ENCODE results near the gene RALY. TPM values are rescaled to one million over a fixed set of nuclear protein-coding genes. Genes with fewer than 3 reads are reported as not detected.
A peak's percentile ranks its signal among the peaks of the same experiment; 100 is the strongest.

Gene RALY
- total RNA-seq, 2 donors from 2014 or later: 136 to 182 TPM

- Histone ChIP-seq H3K4me1 (ENCODE audit: control insufficient read depth, insufficient read depth, low read length) (peaks cover 14% of the 10 kb centered on the region), H3K27ac (ENCODE audit: low read depth, low read length) (no peak overlapping the region)
These were observed 72.9 kb downstream of the RALY start for GRCh38 chr20:34066476-34067090.

GRCh38 chr20:34068001-34068400 lies 74.3 kb downstream of the RALY start:
- Histone ChIP-seq H3K9ac (ENCODE audit: extremely low read depth, low read length, poor library complexity, severe bottlenecking) (no peak overlapping the region), H3K27ac (ENCODE audit: low read depth, low read length) (no peak overlapping the region), H3K9me3 (ENCODE audit: control insufficient read depth, low read length) (no peaks in the 10 kb centered on the region), H3K27me3 (ENCODE audit: control insufficient read depth, insufficient read depth, low read length, poor library complexity, severe bottlenecking) (no peaks in the 10 kb centered on the region), H3K4me1 (ENCODE audit: control insufficient read depth, insufficient read depth, low read length) (peaks cover 8% of the 10 kb centered on the region), H3K36me3 (ENCODE audit: control insufficient read depth, insufficient read depth, low read length) (peaks cover 18% of the 10 kb centered on the region), H3K4me3 (ENCODE audit: low read length) (no peak overlapping the region)
- Mint-ChIP-seq H3K4me3 (no peak overlapping the region), H3K9me3 (no peaks in the 10 kb centered on the region), H3K4me1 (peaks cover 37% of the 10 kb centered on the region), H3K27me3 (ENCODE audit: insufficient read depth) (no peaks in the 10 kb centered on the region), H3K27ac (peak overlapping the region; percentile 35), H3K36me3 (ENCODE audit: low read depth) (peaks cover 17% of the 10 kb centered on the region)
- peak; percentile 52 for TF ChIP-seq CTCF (conservative IDR thresholded peaks at IDR 0.05)
- peak; percentile 82 for DNase-seq
- 85 to 92% methylated on average over 1 of the region's 1 CpG for WGBS, 2 experiments (ENCODE audit: insufficient coverage in 1 of 2, insufficient read length in 1 of 2)

More at GRCh38 chr20:34066476-34067090, 72.9 kb downstream of the RALY start:
- Histone ChIP-seq H3K27me3 (ENCODE audit: control insufficient read depth, insufficient read depth, low read length, poor library complexity, severe bottlenecking) (no peaks in the 10 kb centered on the region), H3K9me3 (ENCODE audit: control insufficient read depth, low read length) (no peaks in the 10 kb centered on the region), H3K9ac (ENCODE audit: extremely low read depth, low read length, poor library complexity, severe bottlenecking) (no peak overlapping the region), H3K4me3 (ENCODE audit: low read length) (no peak overlapping the region), H3K36me3 (ENCODE audit: control insufficient read depth, insufficient read depth, low read length) (peaks cover 13% of the 10 kb centered on the region)
- Mint-ChIP-seq H3K4me1 (peaks cover 46% of the 10 kb centered on the region), H3K27me3 (ENCODE audit: insufficient read depth) (no peaks in the 10 kb centered on the region), H3K4me3 (no peak overlapping the region), H3K36me3 (ENCODE audit: low read depth) (peaks cover 8% of the 10 kb centered on the region), H3K27ac (no peak overlapping the region), H3K9me3 (no peaks in the 10 kb centered on the region)
- 93 to 100% methylated on average over 3 of the region's 3 CpGs for WGBS, 2 experiments (ENCODE audit: insufficient coverage in 1 of 2, insufficient read length in 1 of 2)
- no peak for TF ChIP-seq CTCF (conservative IDR thresholded peaks at IDR 0.05)
- DNase-seq: no peak

- Histone ChIP-seq H3K9ac (ENCODE audit: extremely low read depth, low read length, poor library complexity, severe bottlenecking) (no peak overlapping the region), H3K4me1 (ENCODE audit: control insufficient read depth, insufficient read depth, low read length) (peaks cover 8% of the 10 kb centered on the region), H3K9me3 (ENCODE audit: control insufficient read depth, low read length) (no peaks in the 10 kb centered on the region), H3K27ac (ENCODE audit: low read depth, low read length) (no peak overlapping the region), H3K4me3 (ENCODE audit: low read length) (no peak overlapping the region), H3K27me3 (ENCODE audit: control insufficient read depth, insufficient read depth, low read length, poor library complexity, severe bottlenecking) (no peaks in the 10 kb centered on the region), H3K36me3 (ENCODE audit: control insufficient read depth, insufficient read depth, low read length) (peaks cover 17% of the 10 kb centered on the region)
- H3K36me3 Mint-ChIP-seq (ENCODE audit: low read depth): peaks cover 24% of the 10 kb centered on the region
- 56 to 64% methylated on average over 6 to 7 of the region's 7 CpGs for WGBS, 2 experiments (ENCODE audit: insufficient coverage in 1 of 2, insufficient read length in 1 of 2)
- no peak overlapping the region for H3K4me3 Mint-ChIP-seq
- peaks cover 39% of the 10 kb centered on the region for H3K4me1 Mint-ChIP-seq
- no peaks in the 10 kb centered on the region for H3K27me3 Mint-ChIP-seq (ENCODE audit: insufficient read depth)
- H3K27ac Mint-ChIP-seq: no peak overlapping the region
- TF ChIP-seq CTCF (conservative IDR thresholded peaks at IDR 0.05): peak; percentile 99
- DNase-seq: peak; percentile 92
- H3K9me3 Mint-ChIP-seq: no peaks in the 10 kb centered on the region
These were observed 75.8 kb downstream of the RALY start for GRCh38 chr20:34069341-34070078.

All from endodermal cell (in vitro differentiated cells).